SJCRH30 (cell line): Measurements from ENCODE around the gene ACTL6B. TPM values are rescaled to one million over a fixed set of nuclear protein-coding genes. Genes with fewer than 3 reads are reported as not detected.
"Not testable (repeated sequence)": the region's sequence is repeated elsewhere in the genome, so short reads cannot be mapped to it uniquely, and the experiment has no call there.

Source experiments
- DNase-seq, 2 experiments: peaks; one replicate each; pipeline ENCODE4 v3.0.0-alpha.2; 2015 to 2020
- H3K27ac ChIP-seq: fragments of 250-450 bp; sonication (Bioruptor Pico); 2 replicates; pipeline ENCODE4 v1.5.1; 2020; ENCODE audit warnings: mild to moderate bottlenecking, moderate library complexity
- H3K27me3 ChIP-seq: fragments of 250-450 bp; sonication (Bioruptor Pico); 2 replicates; pipeline ENCODE4 v1.5.1; 2020; ENCODE audit warnings: mild to moderate bottlenecking, moderate library complexity
- H3K36me3 ChIP-seq: fragments of 250-450 bp; sonication (Bioruptor Pico); 2 replicates; pipeline ENCODE4 v1.5.1; 2020; ENCODE audit warnings: mild to moderate bottlenecking, moderate library complexity
- H3K4me1 ChIP-seq: fragments of 250-450 bp; sonication (Bioruptor Pico); 2 replicates; pipeline ENCODE4 v1.5.1; 2020; ENCODE audit warnings: mild to moderate bottlenecking, moderate library complexity
- H3K4me3 ChIP-seq: fragments of 250-450 bp; sonication (Bioruptor Pico); 2 replicates; pipeline ENCODE4 v1.5.1; 2020; ENCODE audit warnings: mild to moderate bottlenecking, moderate library complexity
- H3K9me3 ChIP-seq: fragments of 250-450 bp; sonication (Bioruptor Pico); replicated peaks from 2 replicates; pipeline ENCODE4 v1.5.1; 2020; ENCODE audit warnings: mild to moderate bottlenecking, moderate library complexity
- total RNA-seq: library from RNA; depleted of rRNA; stranded (reverse); fragments of >200 nt; shearing (Covaris generic); gene quantifications from 2 replicates; pipeline ENCODE4 v1.2.3, GENCODE V29; 2014

Gene ACTL6B
- total RNA-seq, 1 experiment from 2014 or later: not detected

- H3K4me1 ChIP-seq, H3K27me3 ChIP-seq, H3K9me3 ChIP-seq, DNase-seq, H3K4me3 ChIP-seq, H3K36me3 ChIP-seq, H3K27ac ChIP-seq: not testable (repeated sequence)
Measured at GRCh38 chr7:100669106-100669505, 12.9 kb upstream of the ACTL6B start.

- Histone ChIP-seq H3K27ac (no peak overlapping the region), H3K36me3 (no peaks in the 10 kb centered on the region), H3K27me3 (no peaks in the 10 kb centered on the region), H3K4me3 (no peak overlapping the region), H3K9me3 (no peaks in the 10 kb centered on the region), H3K4me1 (no peaks in the 10 kb centered on the region)
- DNase-seq: no peak
Measured at GRCh38 chr7:100668069-100668449, 11.8 kb upstream of the ACTL6B start.

- Histone ChIP-seq H3K9me3 (no peaks in the 10 kb centered on the region), H3K4me3 (no peak overlapping the region), H3K4me1 (no peaks in the 10 kb centered on the region), H3K27ac (no peak overlapping the region), H3K27me3 (no peaks in the 10 kb centered on the region), H3K36me3 (no peaks in the 10 kb centered on the region)
- DNase-seq: no peak
Measured at GRCh38 chr7:100667331-100668068, 11.3 kb upstream of the ACTL6B start.

GRCh38 chr7:100665168-100665726, 9.0 kb upstream of the ACTL6B start:
- H3K36me3 ChIP-seq: no peaks in the 10 kb centered on the region
- no peak overlapping the region for H3K27ac ChIP-seq
- H3K4me1 ChIP-seq: no peaks in the 10 kb centered on the region
- DNase-seq: no peak
- H3K9me3 ChIP-seq: no peaks in the 10 kb centered on the region
- no peak overlapping the region for H3K4me3 ChIP-seq
- H3K27me3 ChIP-seq: no peaks in the 10 kb centered on the region

DNA sequence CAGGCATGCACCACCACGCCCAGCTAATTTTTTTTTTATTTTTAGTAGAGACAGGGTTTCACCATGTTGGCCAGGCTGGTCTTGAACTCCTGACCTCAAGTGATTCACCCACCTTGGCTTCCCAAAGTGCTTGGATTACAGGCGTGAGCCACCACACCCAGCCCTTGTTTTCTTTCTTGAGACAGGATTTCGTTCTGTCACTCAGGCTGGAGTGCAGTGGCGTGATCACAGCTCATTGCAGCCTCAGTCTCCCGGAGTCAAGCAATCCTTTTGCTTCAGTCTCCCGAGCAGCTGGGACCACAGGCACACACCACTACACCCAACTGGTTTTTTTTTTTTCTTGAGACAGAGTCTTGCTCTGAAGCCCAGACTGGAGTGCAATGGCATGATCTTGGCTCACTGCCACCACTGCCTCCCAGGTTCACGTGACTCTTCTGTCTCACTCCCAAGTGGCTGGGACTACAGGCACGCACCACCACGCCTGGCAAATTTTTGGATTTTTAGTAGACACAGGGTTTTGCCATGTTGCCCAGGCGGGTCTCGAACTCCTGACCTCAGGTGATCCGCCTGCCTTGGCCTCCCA, 6.0 kb upstream of the ACTL6B start:
- not testable (repeated sequence) for H3K36me3 ChIP-seq, H3K4me1 ChIP-seq, H3K27ac ChIP-seq, DNase-seq, H3K4me3 ChIP-seq, H3K27me3 ChIP-seq, H3K9me3 ChIP-seq

GRCh38 chr7:100654908-100655831, 1.1 kb downstream of the ACTL6B start:
- H3K27ac ChIP-seq: no peak overlapping the region
- H3K27me3 ChIP-seq: no peaks in the 10 kb centered on the region
- no peaks in the 10 kb centered on the region for H3K9me3 ChIP-seq
- H3K4me1 ChIP-seq: no peaks in the 10 kb centered on the region
- H3K36me3 ChIP-seq: no peaks in the 10 kb centered on the region
- DNase-seq: no peak
- H3K4me3 ChIP-seq: no peak overlapping the region

DNA sequence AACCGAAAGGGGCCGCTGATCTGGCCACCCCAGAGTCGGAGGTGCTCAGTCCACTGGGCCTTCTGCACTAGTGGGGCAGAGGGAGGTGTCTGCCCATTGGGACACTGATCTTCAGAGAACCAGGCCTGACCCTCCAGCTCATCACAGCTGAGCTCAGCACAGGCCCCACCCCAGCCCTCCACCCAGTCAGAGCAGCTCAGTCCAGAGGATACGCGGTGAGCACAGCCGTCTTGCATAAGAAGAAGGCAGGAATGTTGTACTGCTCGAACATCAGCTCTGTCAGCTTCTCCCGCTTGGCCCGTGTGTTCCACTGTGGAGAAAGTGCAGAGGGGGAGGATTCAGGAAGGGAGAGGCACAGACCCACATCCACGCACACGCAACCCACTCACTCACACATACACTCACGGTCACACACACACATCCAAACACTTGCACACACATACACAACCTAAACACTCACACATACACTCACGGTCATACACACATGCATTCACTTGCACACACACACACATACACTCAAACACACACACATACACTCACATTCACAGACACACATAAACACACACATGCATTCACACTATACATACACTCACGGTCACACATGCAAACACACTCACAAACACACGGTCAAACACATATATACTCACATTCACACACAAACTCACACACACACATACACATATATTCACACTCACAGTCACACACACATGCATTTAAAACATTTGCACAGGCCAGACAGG, 6.3 kb downstream of the ACTL6B start:
- Histone ChIP-seq H3K36me3 (no peaks in the 10 kb centered on the region), H3K4me3 (no peak overlapping the region), H3K9me3 (no peaks in the 10 kb centered on the region), H3K4me1 (no peaks in the 10 kb centered on the region), H3K27ac (no peak overlapping the region), H3K27me3 (peaks cover 6% of the 10 kb centered on the region; the same call in 1 of the 2 replicates)
- no peak for DNase-seq

- Histone ChIP-seq H3K27me3 (peaks cover 23% of the 10 kb centered on the region; the same call in 1 of the 2 replicates), H3K36me3 (no peaks in the 10 kb centered on the region), H3K9me3 (no peaks in the 10 kb centered on the region), H3K27ac (no peak overlapping the region), H3K4me3 (no peak overlapping the region), H3K4me1 (no peaks in the 10 kb centered on the region)
- no peak for DNase-seq
Measured at GRCh38 chr7:100642534-100642907, 13.7 kb downstream of the ACTL6B start.

- no peak overlapping the region for H3K27ac ChIP-seq
- no peaks in the 10 kb centered on the region for H3K4me1 ChIP-seq
Measured at GRCh38 chr7:100641860-100642533, 14.3 kb downstream of the ACTL6B start.

GRCh38 chr7:100641463-100641859, 14.8 kb downstream of the ACTL6B start, which contains the start of gene TFR2:
TFR2 (minus strand) TSS chr7:100641552; CDS start chr7:100641509, 43 bp downstream.
- DNase-seq: no peak
- H3K36me3 ChIP-seq: no peaks in the 10 kb centered on the region
- no peaks in the 10 kb centered on the region for H3K9me3 ChIP-seq
- H3K27me3 ChIP-seq: peaks cover 23% of the 10 kb centered on the region; the same call in 1 of the 2 replicates
- H3K27ac ChIP-seq: no peak within 1 kb of the TSS
- no peaks in the 10 kb centered on the region for H3K4me1 ChIP-seq
- no peak within 1 kb of the TSS for H3K4me3 ChIP-seq

More at GRCh38 chr7:100641860-100642533, 14.3 kb downstream of the ACTL6B start:
- H3K27me3 ChIP-seq: peaks cover 23% of the 10 kb centered on the region; the same call in 1 of the 2 replicates
- no peaks in the 10 kb centered on the region for H3K36me3 ChIP-seq
- no peaks in the 10 kb centered on the region for H3K9me3 ChIP-seq
- DNase-seq: no peak
- no peak overlapping the region for H3K4me3 ChIP-seq

GRCh38 chr7:100640517-100641440, 15.5 kb downstream of the ACTL6B start:
- Histone ChIP-seq H3K9me3 (no peaks in the 10 kb centered on the region), H3K27ac (no peak overlapping the region), H3K27me3 (peaks cover 20% of the 10 kb centered on the region; the same call in 1 of the 2 replicates), H3K36me3 (no peaks in the 10 kb centered on the region), H3K4me3 (no peak overlapping the region), H3K4me1 (no peaks in the 10 kb centered on the region)
- DNase-seq: no peak

DNA sequence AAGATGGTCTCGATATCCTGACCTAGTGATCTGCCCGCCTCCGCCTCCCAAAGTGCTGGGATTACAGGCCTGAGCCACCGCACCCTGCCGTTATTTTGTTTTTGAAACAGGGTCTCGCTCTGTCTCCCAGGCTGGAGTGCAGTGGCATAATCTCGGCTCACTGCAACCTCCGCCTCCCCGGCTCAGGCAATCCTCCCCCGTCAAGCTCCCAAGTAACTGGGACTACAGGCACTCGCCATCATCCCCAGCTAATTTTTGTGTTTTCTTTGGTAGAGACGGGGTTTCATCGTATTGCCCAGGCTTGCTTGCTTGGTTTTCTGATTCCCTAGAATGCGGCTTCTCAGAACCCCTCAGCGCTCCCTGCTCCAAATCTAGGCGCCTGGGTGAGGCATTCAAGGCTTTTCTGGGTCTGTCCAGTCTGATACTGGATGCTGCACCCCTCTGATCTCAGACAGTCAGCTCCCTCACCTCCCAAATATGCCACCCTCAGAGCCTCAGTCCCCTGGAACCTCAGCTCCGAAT, 16.2 kb downstream of the ACTL6B start:
- H3K27me3 ChIP-seq: peaks cover 17% of the 10 kb centered on the region; the same call in 1 of the 2 replicates
- H3K9me3 ChIP-seq: no peaks in the 10 kb centered on the region
- H3K4me1 ChIP-seq: no peaks in the 10 kb centered on the region
- no peak overlapping the region for H3K4me3 ChIP-seq
- DNase-seq: no peak
- no peak overlapping the region for H3K27ac ChIP-seq
- H3K36me3 ChIP-seq: no peaks in the 10 kb centered on the region
